Keratinocyte (primary cell): ENCODE results near the gene NAA10.

ENCODE experiments used
- EZH2 ChIP-seq: IDR thresholded peaks from one replicate; pipeline ENCODE4 v1.6.1; 2012; ENCODE audit warnings: inconsistent platforms, mild to moderate bottlenecking, low read length, moderate library complexity
- TF ChIP-seq, protein P1 (sequence below), 3 experiments: IDR thresholded peaks in 1 of 3; conservative IDR thresholded peaks in 1 of 3; optimal IDR thresholded peaks in 1 of 3; 2 replicates in 2 of 3; 3 replicates in 1 of 3; pipeline versions ENCODE3 to v1.5.1; 2011; ENCODE audit warnings: low read length in 3 of 3, mild to moderate bottlenecking in 3 of 3, moderate library complexity in 2 of 3, control low read depth in 1 of 3, inconsistent platforms in 1 of 3; ENCODE audit not compliant: insufficient read depth in 2 of 3; ENCODE audit errors: extremely low read depth in 1 of 3

DNA sequence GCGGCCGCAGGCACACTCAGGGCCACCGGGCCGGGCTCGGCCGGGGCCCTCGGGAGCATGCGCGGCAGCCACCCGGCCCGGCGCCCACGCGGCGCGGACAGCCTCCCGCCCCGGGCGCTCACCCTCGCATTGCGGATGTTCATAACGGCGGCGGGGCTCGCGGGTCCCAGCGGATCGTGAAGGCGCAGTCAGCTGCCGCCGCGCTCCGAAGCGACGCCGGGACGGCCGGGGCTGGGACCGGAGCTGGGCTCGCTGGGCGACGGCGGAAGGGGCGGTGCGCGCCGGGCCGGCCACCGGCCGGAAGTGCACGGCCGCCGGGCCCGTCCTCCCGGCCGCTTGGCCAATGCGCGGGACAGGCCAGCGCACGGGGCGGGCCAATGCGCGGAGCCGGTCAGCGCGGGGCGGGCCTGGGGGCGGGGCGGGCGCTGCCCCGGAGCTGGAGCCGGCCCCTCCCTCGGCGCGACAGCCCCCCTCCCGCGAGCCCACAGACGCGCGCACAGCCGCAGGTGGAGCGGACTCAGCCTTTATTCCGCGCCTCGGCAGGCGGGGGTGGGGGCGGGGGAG lies at the start of gene NAA10:
- TF ChIP-seq, protein P1, sequence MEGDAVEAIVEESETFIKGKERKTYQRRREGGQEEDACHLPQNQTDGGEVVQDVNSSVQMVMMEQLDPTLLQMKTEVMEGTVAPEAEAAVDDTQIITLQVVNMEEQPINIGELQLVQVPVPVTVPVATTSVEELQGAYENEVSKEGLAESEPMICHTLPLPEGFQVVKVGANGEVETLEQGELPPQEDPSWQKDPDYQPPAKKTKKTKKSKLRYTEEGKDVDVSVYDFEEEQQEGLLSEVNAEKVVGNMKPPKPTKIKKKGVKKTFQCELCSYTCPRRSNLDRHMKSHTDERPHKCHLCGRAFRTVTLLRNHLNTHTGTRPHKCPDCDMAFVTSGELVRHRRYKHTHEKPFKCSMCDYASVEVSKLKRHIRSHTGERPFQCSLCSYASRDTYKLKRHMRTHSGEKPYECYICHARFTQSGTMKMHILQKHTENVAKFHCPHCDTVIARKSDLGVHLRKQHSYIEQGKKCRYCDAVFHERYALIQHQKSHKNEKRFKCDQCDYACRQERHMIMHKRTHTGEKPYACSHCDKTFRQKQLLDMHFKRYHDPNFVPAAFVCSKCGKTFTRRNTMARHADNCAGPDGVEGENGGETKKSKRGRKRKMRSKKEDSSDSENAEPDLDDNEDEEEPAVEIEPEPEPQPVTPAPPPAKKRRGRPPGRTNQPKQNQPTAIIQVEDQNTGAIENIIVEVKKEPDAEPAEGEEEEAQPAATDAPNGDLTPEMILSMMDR (optimal IDR thresholded peaks at IDR 0.05 in 1 of 3, IDR thresholded peaks at IDR 0.05 in 1 of 3, conservative IDR thresholded peaks at IDR 0.05 in 1 of 3; ENCODE audit: extremely low read depth in 1 of 3, insufficient read depth in 2 of 3, low read length in 3 of 3): no peak
- no peak for TF ChIP-seq EZH2
